BJ (cell line): ENCODE data around the gene TMEM60. TPM values are rescaled to one million over a fixed set of nuclear protein-coding genes. Genes with fewer than 3 reads are reported as not detected.

Experiments
- CTCF ChIA-PET: fragments of 350-600 bp; formaldehyde crosslinking; extraction: SDS; loops from one replicate; lab custom pipeline; 2021; ENCODE audit warnings: antibody characterized with exemption, inconsistent platforms; lab: Yijun Ruan, JAX
- POLR2A ChIA-PET: fragments of 300-600 bp; sonication (Branson Sonifier 250); formaldehyde crosslinking; extraction: SDS; loops from one replicate; lab custom pipeline; 2021; ENCODE audit warnings: antibody characterized with exemption; lab: Charles Lee
- DNase-seq: peaks from one replicate; pipeline ENCODE4 v3.0.0-alpha.2; 2011; ENCODE audit warnings: low read depth
- H3K27me3 ChIP-seq: 2 replicates; pipeline ENCODE4 v1.6.0; 2011; ENCODE audit warnings: low read length; ENCODE audit not compliant: control insufficient read depth, insufficient read depth
- H3K36me3 ChIP-seq: 2 replicates; pipeline ENCODE4 v1.5.1; 2011; ENCODE audit warnings: low read length; ENCODE audit not compliant: control insufficient read depth, insufficient read depth
- H3K4me3 ChIP-seq: 2 replicates; pipeline ENCODE4 v1.5.1; 2011; ENCODE audit warnings: low read depth, mild to moderate bottlenecking, control low read depth, low read length
- polyA plus RNA-seq: library from polyadenylated mRNA; depleted of rRNA; stranded (reverse); fragments of >200 nt; gene quantifications from 2 replicates; pipeline ENCODE4 v1.2.3, GENCODE V29; 2011
- TF ChIP-seq, protein P1 (sequence below): IDR thresholded peaks from 2 replicates; pipeline ENCODE4 v1.5.1; 2011; ENCODE audit warnings: low read depth, mild to moderate bottlenecking, control low read depth, inconsistent platforms, low read length, moderate library complexity; ENCODE audit not compliant: insufficient read depth

Gene TMEM60
- polyA plus RNA-seq, 1 experiment, result 17.9 TPM

- H3K27me3 ChIP-seq, result no peaks in the 10 kb centered on the region
- no peak for DNase-seq
- CTCF ChIA-PET, result no interaction called here
- no peak overlapping the region for H3K4me3 ChIP-seq
- POLR2A ChIA-PET, result no interaction called here
- H3K36me3 ChIP-seq, result peaks cover 2% of the 10 kb centered on the region; the same call in 1 of the 2 replicates
- TF ChIP-seq, protein P1, sequence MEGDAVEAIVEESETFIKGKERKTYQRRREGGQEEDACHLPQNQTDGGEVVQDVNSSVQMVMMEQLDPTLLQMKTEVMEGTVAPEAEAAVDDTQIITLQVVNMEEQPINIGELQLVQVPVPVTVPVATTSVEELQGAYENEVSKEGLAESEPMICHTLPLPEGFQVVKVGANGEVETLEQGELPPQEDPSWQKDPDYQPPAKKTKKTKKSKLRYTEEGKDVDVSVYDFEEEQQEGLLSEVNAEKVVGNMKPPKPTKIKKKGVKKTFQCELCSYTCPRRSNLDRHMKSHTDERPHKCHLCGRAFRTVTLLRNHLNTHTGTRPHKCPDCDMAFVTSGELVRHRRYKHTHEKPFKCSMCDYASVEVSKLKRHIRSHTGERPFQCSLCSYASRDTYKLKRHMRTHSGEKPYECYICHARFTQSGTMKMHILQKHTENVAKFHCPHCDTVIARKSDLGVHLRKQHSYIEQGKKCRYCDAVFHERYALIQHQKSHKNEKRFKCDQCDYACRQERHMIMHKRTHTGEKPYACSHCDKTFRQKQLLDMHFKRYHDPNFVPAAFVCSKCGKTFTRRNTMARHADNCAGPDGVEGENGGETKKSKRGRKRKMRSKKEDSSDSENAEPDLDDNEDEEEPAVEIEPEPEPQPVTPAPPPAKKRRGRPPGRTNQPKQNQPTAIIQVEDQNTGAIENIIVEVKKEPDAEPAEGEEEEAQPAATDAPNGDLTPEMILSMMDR, result no peak
Measured at GRCh38 chr7:77824636-77825035, 26.4 kb upstream of the TMEM60 start.

GRCh38 chr7:77823787-77824186, 25.6 kb upstream of the TMEM60 start:
- CTCF ChIA-PET, result interaction anchor here (1.3 kb wide), 1 partner anchor 168 kb away, joined by 3 read pairs; no protein-coding TSS in a partner anchor
- no peak for DNase-seq
- POLR2A ChIA-PET, result no interaction called here
- Histone ChIP-seq H3K4me3 (no peak overlapping the region), H3K36me3 (peaks cover 2% of the 10 kb centered on the region; the same call in 1 of the 2 replicates), H3K27me3 (no peaks in the 10 kb centered on the region)
- TF ChIP-seq, protein P1, result no peak

GRCh38 chr7:77822269-77822668, 24.0 kb upstream of the TMEM60 start:
- H3K36me3 ChIP-seq, result peaks cover 2% of the 10 kb centered on the region; the same call in 1 of the 2 replicates
- ChIA-PET POLR2A (no interaction called here), CTCF (interaction anchor here (1.2 kb wide), 1 partner anchor 19 kb away, joined by 4 read pairs; no protein-coding TSS in a partner anchor)
- no peaks in the 10 kb centered on the region for H3K27me3 ChIP-seq
- TF ChIP-seq, protein P1, result no peak
- H3K4me3 ChIP-seq, result no peak overlapping the region
- DNase-seq, result no peak

GRCh38 chr7:77820967-77821366, 22.7 kb upstream of the TMEM60 start:
- TF ChIP-seq, protein P1, result no peak
- DNase-seq, result no peak
- no peaks in the 10 kb centered on the region for H3K27me3 ChIP-seq
- H3K36me3 ChIP-seq, result peaks cover 2% of the 10 kb centered on the region; the same call in 1 of the 2 replicates
- H3K4me3 ChIP-seq, result no peak overlapping the region
- POLR2A ChIA-PET, result no interaction called here
- CTCF ChIA-PET, result no interaction called here

GRCh38 chr7:77819021-77819420, 20.8 kb upstream of the TMEM60 start:
- ChIA-PET CTCF (no interaction called here), POLR2A (no interaction called here)
- no peak overlapping the region for H3K4me3 ChIP-seq
- DNase-seq, result no peak
- H3K27me3 ChIP-seq, result no peaks in the 10 kb centered on the region
- H3K36me3 ChIP-seq, result peaks cover 2% of the 10 kb centered on the region; the same call in 1 of the 2 replicates
- TF ChIP-seq, protein P1, result no peak
